H9 (cell line): ENCODE results near the gene ADAMTS3. TPM values are rescaled to one million over a fixed set of nuclear protein-coding genes. Genes with fewer than 3 reads are reported as not detected.

Source experiments
- DNase-seq: peaks from one replicate; pipeline ENCODE4 v3.0.0-alpha.2; 2017
- H2AFZ ChIP-seq: one replicate; pipeline ENCODE4 v1.6.1; 2013; ENCODE audit warnings: mild to moderate bottlenecking, low read length, control low read depth, moderate library complexity
- H2AK5ac ChIP-seq: 2 replicates; pipeline ENCODE4 v1.6.1; 2013; ENCODE audit warnings: low read length, control low read depth, mixed read lengths; ENCODE audit not compliant: insufficient read length
- H2BK120ac ChIP-seq: one replicate; pipeline ENCODE4 v1.6.1; 2013; ENCODE audit warnings: low read depth, mild to moderate bottlenecking, low read length, control low read depth, inconsistent platforms; ENCODE audit not compliant: poor library complexity, severe bottlenecking
- H2BK12ac ChIP-seq: 2 replicates; pipeline ENCODE4 v1.6.1; 2013; ENCODE audit warnings: low read length, control low read depth, mixed read lengths, low read depth; ENCODE audit not compliant: insufficient read length
- H2BK15ac ChIP-seq: 2 replicates; pipeline ENCODE4 v1.6.1; 2013; ENCODE audit warnings: low read depth, low read length, control low read depth
- H2BK20ac ChIP-seq: one replicate; pipeline ENCODE4 v1.6.1; 2013; ENCODE audit warnings: low read depth, mild to moderate bottlenecking, low read length, control low read depth, inconsistent platforms; ENCODE audit not compliant: poor library complexity, severe bottlenecking
- H2BK5ac ChIP-seq: 2 replicates; pipeline ENCODE4 v1.6.1; 2013; ENCODE audit warnings: low read length, control low read depth, mixed read lengths; ENCODE audit not compliant: insufficient read length
- H3K14ac ChIP-seq: 2 replicates; pipeline ENCODE4 v1.6.1; 2013; ENCODE audit warnings: low read length, control low read depth; ENCODE audit not compliant: insufficient read depth
- H3K18ac ChIP-seq: 2 replicates; pipeline ENCODE4 v1.6.1; 2013; ENCODE audit warnings: low read depth, mild to moderate bottlenecking, mixed read lengths, low read length, control low read depth; ENCODE audit not compliant: insufficient read length
- H3K23ac ChIP-seq: 2 replicates; pipeline ENCODE4 v1.6.1; 2013; ENCODE audit warnings: low read length, control low read depth, mixed read lengths, low read depth; ENCODE audit not compliant: insufficient read length
- H3K23me2 ChIP-seq: 2 replicates; pipeline ENCODE4 v1.6.1; 2013; ENCODE audit warnings: low read depth, mild to moderate bottlenecking, mixed read lengths, low read length, control low read depth; ENCODE audit not compliant: insufficient read length, poor library complexity, severe bottlenecking
- H3K27ac ChIP-seq: 2 replicates; pipeline ENCODE4 v1.5.1; 2013; ENCODE audit warnings: low read length, control low read depth, mixed read lengths, low read depth; ENCODE audit not compliant: insufficient read length
- H3K27me3 ChIP-seq: 2 replicates; pipeline ENCODE4 v1.6.1; 2013; ENCODE audit warnings: low read length, control low read depth, inconsistent platforms; ENCODE audit not compliant: insufficient read depth
- H3K4ac ChIP-seq: 2 replicates; pipeline ENCODE4 v1.6.1; 2013; ENCODE audit warnings: low read depth, mild to moderate bottlenecking, control low read depth, inconsistent platforms, low read length, moderate library complexity
- H3K4me1 ChIP-seq: 2 replicates; pipeline ENCODE4 v1.6.1; 2013; ENCODE audit warnings: low read length, control low read depth, inconsistent platforms; ENCODE audit not compliant: insufficient read depth
- H3K4me2 ChIP-seq: 2 replicates; pipeline ENCODE4 v1.6.1; 2013; ENCODE audit warnings: low read length, control low read depth, mixed read lengths; ENCODE audit not compliant: insufficient read length, insufficient read depth
- H3K56ac ChIP-seq: 2 replicates; pipeline ENCODE4 v1.6.1; 2013; ENCODE audit warnings: low read depth, mild to moderate bottlenecking, mixed read lengths, low read length, control low read depth; ENCODE audit not compliant: insufficient read length
- H3K79me1 ChIP-seq: 2 replicates; pipeline ENCODE4 v1.6.1; 2013; ENCODE audit warnings: low read depth, mild to moderate bottlenecking, moderate library complexity, low read length, control low read depth, inconsistent platforms; ENCODE audit not compliant: insufficient read depth, poor library complexity, severe bottlenecking
- H3K79me2 ChIP-seq: 2 replicates; pipeline ENCODE4 v1.6.1; 2013; ENCODE audit warnings: low read length, control low read depth, inconsistent platforms; ENCODE audit not compliant: insufficient read depth
- H3K9ac ChIP-seq: 2 replicates; pipeline ENCODE4 v1.6.1; 2013; ENCODE audit warnings: low read length, control low read depth, mixed read lengths; ENCODE audit not compliant: insufficient read length; ENCODE audit errors: extremely low read depth
- H3K9me3 ChIP-seq: one replicate; pipeline ENCODE4 v1.6.1; 2013; ENCODE audit warnings: low read depth, low read length, inconsistent platforms; ENCODE audit not compliant: control insufficient read depth
- H3T11ph ChIP-seq: one replicate; pipeline ENCODE4 v1.6.1; 2013; ENCODE audit warnings: mild to moderate bottlenecking, low read length, control low read depth, inconsistent platforms
- H4K20me1 ChIP-seq: one replicate; pipeline ENCODE4 v1.6.1; 2013; ENCODE audit not compliant: control insufficient read depth, insufficient read length, insufficient read depth
- H4K5ac ChIP-seq: 2 replicates; pipeline ENCODE4 v1.6.1; 2013; ENCODE audit warnings: low read depth, mild to moderate bottlenecking, mixed read lengths, low read length, control low read depth; ENCODE audit not compliant: insufficient read length
- H4K8ac ChIP-seq: replicated peaks from 2 replicates; pipeline ENCODE4 v1.6.1; 2013; ENCODE audit warnings: low read length, control low read depth, mixed read lengths, low read depth; ENCODE audit not compliant: insufficient read length
- H4K91ac ChIP-seq: 2 replicates; pipeline ENCODE4 v1.6.1; 2013; ENCODE audit warnings: low read depth, mild to moderate bottlenecking, moderate library complexity, mixed read lengths, low read length, control low read depth; ENCODE audit not compliant: insufficient read length
- H3K27ac Mint-ChIP-seq, 3 experiments: 2 replicates in 2 of 3; 3 replicates in 1 of 3; pipeline ENCODE4 v1.8.0; 2020 to 2021; ENCODE audit warnings: mixed read lengths in 3 of 3, mild to moderate bottlenecking in 1 of 3, moderate library complexity in 1 of 3
- H3K27me3 Mint-ChIP-seq: 2 replicates; pipeline ENCODE4 v1.8.0; 2021; ENCODE audit warnings: low read depth, mild to moderate bottlenecking, moderate library complexity, mixed read lengths
- H3K36me3 Mint-ChIP-seq, 3 experiments: 2 replicates in 2 of 3; 3 replicates in 1 of 3; pipeline ENCODE4 v1.8.0; 2020 to 2021; ENCODE audit warnings: low read depth in 3 of 3, mixed read lengths in 3 of 3; ENCODE audit not compliant: insufficient read depth in 1 of 3
- H3K4me1 Mint-ChIP-seq, 2 experiments: 2 replicates each; pipeline ENCODE4 v1.8.0; 2020; ENCODE audit warnings: mixed read lengths in 2 of 2
- H3K4me3 Mint-ChIP-seq, 2 experiments: 2 replicates in 1 of 2; 3 replicates in 1 of 2; pipeline ENCODE4 v1.8.0; 2020 to 2021; ENCODE audit warnings: mild to moderate bottlenecking in 2 of 2, mixed read lengths in 2 of 2, moderate library complexity in 1 of 2
- H3K9me3 Mint-ChIP-seq, 2 experiments: 2 replicates in 1 of 2; 3 replicates in 1 of 2; pipeline ENCODE4 v1.8.0; 2020; ENCODE audit warnings: mild to moderate bottlenecking in 2 of 2, mixed read lengths in 2 of 2, moderate library complexity in 1 of 2
- CTCF ChIP-seq: fragments of 200-600 bp; sonication (generic); conservative IDR thresholded peaks from 3 replicates; pipeline ENCODE4 v1.8.0; 2021; ENCODE audit warnings: antibody characterized with exemption, mild to moderate bottlenecking
- WGBS: extraction: QIAGEN DNeasy Blood & Tissue Kit; methylation state at CpG from one replicate; pipeline ENCODE4 v1.1.7; 2013; ENCODE audit warnings: missing lambda C conversion rate, low lambda C conversion rate, mixed read lengths; ENCODE audit not compliant: insufficient read length; ENCODE audit errors: extremely low coverage; 5-methylcytosine and 5-hydroxymethylcytosine counted together
- total RNA-seq: library from RNA; stranded (reverse); gene quantifications from 2 replicates; pipeline ENCODE4 v1.2.1, GENCODE V29; 2021

Gene ADAMTS3
- total RNA-seq, 1 experiment from 2014 or later = 1.1 TPM

- no peak for DNase-seq
- H4K91ac ChIP-seq = no peak overlapping the region
- Mint-ChIP-seq H3K36me3 (peaks cover 0 to 5% (median 3%) of the 10 kb centered on the region in 3 experiments; a peak in 5 of 7 replicates), H3K27me3 (no peaks in the 10 kb centered on the region), H3K27ac (no peak overlapping the region; a peak in 1 of 7 replicates), H3K4me3 (no peak overlapping the region), H3K9me3 (peaks cover 0 to 18% of the 10 kb centered on the region in 2 experiments; a peak in 4 of 5 replicates), H3K4me1 (peaks cover 0 to 4% of the 10 kb centered on the region in 2 experiments; a peak in 2 of 4 replicates)
- peaks cover 4% of the 10 kb centered on the region for H3K9me3 ChIP-seq
- H4K8ac ChIP-seq = no peak overlapping the region
- H3K79me2 ChIP-seq = no peaks in the 10 kb centered on the region
- H4K5ac ChIP-seq = no peak overlapping the region
- no peak overlapping the region for H3K4ac ChIP-seq
- WGBS = no CpG with 5 or more reads among the region's 1 CpG
- no peaks in the 10 kb centered on the region for H3K4me1 ChIP-seq
- H2BK120ac ChIP-seq = no peak overlapping the region
- no peak for TF ChIP-seq CTCF
- H3K79me1 ChIP-seq = no peaks in the 10 kb centered on the region
- no peak overlapping the region for H2AK5ac ChIP-seq
- no peak overlapping the region for H3K18ac ChIP-seq
- H3K4me2 ChIP-seq = no peak overlapping the region
- no peak overlapping the region for H3K23ac ChIP-seq
- H2AFZ ChIP-seq = no peak overlapping the region
- no peak overlapping the region for H3K27ac ChIP-seq
- no peak overlapping the region for H2BK20ac ChIP-seq
- H4K20me1 ChIP-seq = no peaks in the 10 kb centered on the region
- H3K27me3 ChIP-seq = no peaks in the 10 kb centered on the region
- H3K9ac ChIP-seq = no peak overlapping the region
- no peak overlapping the region for H3K14ac ChIP-seq
- H3K56ac ChIP-seq = no peak overlapping the region
- H2BK15ac ChIP-seq = no peak overlapping the region
- H3T11ph ChIP-seq = no peak overlapping the region
- H2BK12ac ChIP-seq = no peak overlapping the region
- no peak overlapping the region for H2BK5ac ChIP-seq
- no peaks in the 10 kb centered on the region for H3K23me2 ChIP-seq
These were observed 293.6 kb downstream of the ADAMTS3 start for GRCh38 chr4:72275381-72275780.
